ENCODE measurements around the gene SSUH2.

The SSUH2 gene

DNA sequence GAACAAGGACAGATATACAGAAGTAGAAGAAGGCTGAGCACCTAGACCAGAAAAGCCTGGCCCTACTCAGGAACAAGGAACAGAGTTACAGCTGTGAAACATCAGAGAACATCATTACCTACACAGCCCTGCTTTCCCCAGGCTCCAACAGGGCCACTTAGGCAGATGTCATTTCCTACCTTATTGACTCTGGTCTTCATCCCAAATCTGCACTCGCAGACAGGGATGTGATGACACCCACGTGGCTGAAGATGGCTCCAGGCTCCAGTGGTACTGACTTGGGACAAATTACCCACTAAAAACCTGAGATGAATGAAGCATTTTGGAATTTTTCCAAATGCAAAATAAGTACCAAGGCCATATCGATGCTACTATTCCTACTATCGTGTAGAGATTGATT is 18.0 kb upstream of the SSUH2 start:
- no peak overlapping the region for H3K27ac ChIP-seq
- no peak overlapping the region for H3K4me3 ChIP-seq
- DNase-seq (ENCODE audit: low spot score) = no peak
- TF ChIP-seq, protein P1, sequence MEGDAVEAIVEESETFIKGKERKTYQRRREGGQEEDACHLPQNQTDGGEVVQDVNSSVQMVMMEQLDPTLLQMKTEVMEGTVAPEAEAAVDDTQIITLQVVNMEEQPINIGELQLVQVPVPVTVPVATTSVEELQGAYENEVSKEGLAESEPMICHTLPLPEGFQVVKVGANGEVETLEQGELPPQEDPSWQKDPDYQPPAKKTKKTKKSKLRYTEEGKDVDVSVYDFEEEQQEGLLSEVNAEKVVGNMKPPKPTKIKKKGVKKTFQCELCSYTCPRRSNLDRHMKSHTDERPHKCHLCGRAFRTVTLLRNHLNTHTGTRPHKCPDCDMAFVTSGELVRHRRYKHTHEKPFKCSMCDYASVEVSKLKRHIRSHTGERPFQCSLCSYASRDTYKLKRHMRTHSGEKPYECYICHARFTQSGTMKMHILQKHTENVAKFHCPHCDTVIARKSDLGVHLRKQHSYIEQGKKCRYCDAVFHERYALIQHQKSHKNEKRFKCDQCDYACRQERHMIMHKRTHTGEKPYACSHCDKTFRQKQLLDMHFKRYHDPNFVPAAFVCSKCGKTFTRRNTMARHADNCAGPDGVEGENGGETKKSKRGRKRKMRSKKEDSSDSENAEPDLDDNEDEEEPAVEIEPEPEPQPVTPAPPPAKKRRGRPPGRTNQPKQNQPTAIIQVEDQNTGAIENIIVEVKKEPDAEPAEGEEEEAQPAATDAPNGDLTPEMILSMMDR (IDR thresholded peaks at IDR 0.05) = no peak

DNA sequence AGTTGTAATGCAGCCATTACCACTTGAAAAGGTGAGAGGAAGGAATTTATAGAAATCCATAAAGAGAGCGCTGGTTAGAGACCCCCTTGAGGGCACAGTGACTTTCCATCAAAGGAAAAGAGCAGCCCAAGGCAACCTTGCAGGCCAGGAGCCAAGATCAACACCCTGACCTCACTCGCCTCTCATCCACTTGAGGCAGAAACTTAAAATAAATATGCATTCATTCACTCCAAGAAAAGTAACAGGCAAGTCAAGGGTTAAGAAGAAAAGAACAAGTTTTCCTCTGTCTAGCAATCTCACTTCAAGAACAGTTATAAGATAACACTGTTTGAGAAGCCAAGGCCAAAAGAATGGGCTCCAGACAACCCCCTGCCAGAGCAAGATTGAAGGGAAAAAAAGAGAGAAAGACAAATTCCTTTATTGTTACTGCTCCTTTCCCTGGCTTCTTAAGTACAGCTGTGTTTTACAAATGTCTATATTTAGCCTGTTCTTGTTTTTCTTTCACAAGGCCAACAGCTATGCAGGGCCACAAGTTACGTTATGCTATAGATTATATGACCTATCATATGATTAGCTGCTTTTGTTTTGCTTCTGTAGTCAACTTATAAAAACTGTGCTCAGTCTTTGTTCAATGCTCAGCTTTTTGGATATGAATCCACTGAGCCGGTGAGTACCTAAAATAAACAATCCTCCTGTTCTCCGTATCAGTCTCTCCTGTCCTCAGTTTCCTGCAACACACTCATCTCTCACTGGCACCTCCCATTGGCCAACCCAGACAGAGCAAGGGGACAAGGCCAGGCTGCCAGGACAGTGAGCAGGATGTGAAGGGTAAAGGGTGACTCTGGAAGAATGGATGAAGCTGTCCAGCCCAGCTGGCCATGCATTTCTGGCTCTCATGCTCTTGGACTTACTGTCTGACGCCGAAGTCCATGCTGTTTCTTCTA is 15.8 kb upstream of the SSUH2 start:
- no peak for DNase-seq (ENCODE audit: low spot score)
- Histone ChIP-seq H3K27ac (peak overlapping the region; percentile 75 to 84), H3K4me3 (no peak overlapping the region)
- TF ChIP-seq, protein P1 (IDR thresholded peaks at IDR 0.05) = no peak

DNA sequence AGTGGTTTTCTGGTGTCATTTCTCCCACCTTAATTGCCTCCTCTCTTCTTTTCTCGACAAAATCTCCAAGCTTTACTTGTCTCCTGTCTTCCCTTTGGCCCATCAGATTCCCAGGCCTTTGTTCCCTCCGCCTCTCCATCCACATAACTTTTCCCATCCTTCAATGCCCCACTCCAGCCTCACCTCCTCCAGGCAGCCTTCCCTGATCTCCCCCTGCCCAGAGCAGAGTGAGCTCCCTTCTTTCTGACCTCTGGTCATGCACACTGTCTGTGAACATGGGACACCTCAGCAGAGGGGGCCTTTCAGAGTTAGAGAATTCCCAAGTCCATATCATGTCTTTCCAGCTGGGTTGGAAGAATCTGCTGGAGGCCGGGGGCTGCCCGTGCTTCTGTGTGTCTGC is 14.6 kb upstream of the SSUH2 start:
- Histone ChIP-seq H3K27ac (peak overlapping the region; percentile 75 to 84), H3K4me3 (no peak overlapping the region)
- TF ChIP-seq, protein P1 (IDR thresholded peaks at IDR 0.05) = no peak
- no peak for DNase-seq (ENCODE audit: low spot score)

DNA sequence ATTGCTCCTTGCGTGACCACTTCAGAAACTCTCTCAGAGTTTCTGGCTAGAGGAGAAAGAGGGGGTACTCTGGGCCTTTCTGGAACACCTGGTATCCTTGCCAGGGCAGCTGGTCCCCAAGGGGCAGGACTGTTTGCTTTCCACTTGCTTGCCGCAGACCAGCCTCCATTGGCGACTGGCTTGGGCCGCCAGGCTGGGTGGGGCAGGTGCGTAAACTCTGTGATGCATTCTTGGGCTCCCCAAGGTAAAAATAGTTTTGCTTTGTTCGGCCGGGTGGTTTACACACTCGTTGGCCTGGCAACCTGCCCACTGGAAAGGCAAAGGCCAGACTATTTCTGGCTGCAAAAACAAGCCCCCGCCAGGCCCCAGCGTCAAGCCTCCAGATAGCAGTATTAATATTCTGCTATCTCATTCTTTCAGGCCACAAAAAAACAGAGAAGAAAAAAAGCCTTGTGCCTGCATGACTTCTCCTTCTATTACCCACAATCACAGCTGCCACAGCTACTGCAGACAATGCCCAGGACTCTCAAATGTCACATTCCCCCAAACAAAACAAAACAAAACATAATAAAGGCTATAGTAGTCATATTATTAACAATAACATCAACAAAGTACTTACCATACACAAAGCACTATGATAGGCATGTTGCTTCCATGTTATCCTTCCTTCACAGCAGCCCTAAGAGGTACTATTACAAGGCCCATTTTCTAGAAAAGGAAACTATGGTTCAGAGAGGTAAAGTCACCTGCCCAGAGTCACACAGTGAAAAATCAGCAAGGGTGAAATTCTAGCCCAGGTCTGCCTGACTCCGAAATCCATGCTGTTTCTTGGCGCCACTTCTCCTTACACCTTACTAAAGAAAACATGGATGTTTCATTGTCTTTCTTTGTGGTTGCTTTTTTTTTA is 14.0 kb upstream of the SSUH2 start:
- no peak overlapping the region for H3K4me3 ChIP-seq
- TF ChIP-seq, protein P1 (IDR thresholded peaks at IDR 0.05) = no peak
- peak; percentile 91 for DNase-seq (ENCODE audit: low spot score)
- H3K27ac ChIP-seq = peak overlapping the region; percentile 75 to 84

DNA sequence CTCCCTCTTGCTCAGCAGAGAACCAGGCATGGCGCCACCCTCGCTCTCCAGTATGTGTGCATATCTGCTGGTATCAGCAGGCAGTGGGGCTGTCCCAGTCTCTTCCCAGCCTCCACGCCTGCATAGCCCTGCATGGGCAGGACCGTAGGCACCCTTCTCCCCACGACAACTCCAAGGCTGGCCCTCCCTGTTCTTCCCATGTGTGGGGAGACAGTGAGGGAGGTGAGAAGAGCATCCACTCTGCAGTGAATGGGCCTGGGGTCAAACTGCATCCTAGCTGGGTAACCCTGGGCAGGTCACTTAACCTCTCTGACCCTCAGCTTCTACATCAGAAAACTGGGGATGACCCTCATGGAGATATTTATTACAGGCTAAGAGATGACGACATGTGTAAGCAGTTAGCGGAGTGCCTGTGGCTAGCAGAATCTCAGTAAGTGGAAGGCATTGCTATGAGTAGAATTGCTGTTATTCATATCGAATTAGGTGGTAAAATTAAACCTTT is 13.3 kb upstream of the SSUH2 start:
- peak overlapping the region; percentile 75 to 84 for H3K27ac ChIP-seq
- H3K4me3 ChIP-seq = no peak overlapping the region
- TF ChIP-seq, protein P1 (IDR thresholded peaks at IDR 0.05) = no peak
- no peak for DNase-seq (ENCODE audit: low spot score)

DNA sequence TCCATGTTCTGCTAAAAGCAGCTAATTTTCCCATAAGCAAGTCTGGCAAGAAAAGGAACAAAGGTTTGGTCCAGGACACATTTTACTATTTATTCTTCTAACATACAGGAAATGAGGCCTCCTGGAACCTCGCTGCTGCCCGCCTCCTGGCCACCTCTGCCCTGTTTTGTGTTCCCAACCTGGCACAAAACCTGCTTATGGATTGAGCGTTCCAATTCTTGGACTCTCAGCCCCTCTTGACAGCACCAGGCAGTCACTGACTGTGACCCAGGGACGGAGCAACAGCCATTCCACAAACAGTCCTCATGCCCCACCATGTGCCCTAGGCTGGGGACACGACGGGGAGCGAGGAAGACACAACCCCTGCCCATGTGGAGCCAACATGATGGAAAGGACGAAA is 11.6 kb upstream of the SSUH2 start:
- peak overlapping the region; percentile 63 to 84 for H3K27ac ChIP-seq
- DNase-seq (ENCODE audit: low spot score) = no peak
- H3K4me3 ChIP-seq = no peak overlapping the region
- TF ChIP-seq, protein P1 (IDR thresholded peaks at IDR 0.05) = no peak
